A204.1 (cell line): ENCODE results near the gene LTBP1.
"Not testable (repeated sequence)": the region's sequence is repeated elsewhere in the genome, so short reads cannot be mapped to it uniquely, and the experiment has no call there.

ENCODE experiments used
- FAIRE-seq: peaks from 2 replicates; lab custom pipeline; 2012; peaks lifted over from hg19 to GRCh38; lab: Jason Lieb, UNC

Gene LTBP1

DNA sequence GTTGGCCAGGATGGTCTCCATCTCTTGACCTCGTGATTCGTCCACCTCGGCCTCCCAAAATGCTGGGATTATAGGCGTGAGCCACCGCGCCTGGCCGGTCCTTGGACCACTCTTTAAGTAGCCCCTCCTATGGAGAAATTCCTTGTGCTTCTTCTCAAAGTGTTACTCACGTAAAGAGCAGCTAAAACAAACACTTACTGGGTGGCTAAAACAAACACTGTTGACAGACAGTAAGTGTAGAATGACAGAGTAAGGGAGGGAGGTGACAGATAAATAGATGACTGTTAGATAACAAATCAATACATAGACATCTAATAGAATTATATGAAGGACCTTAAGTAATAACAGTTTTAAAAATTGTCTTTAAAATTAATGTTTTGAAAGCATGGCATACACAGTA is 488.8 kb downstream of the LTBP1 start:
- no peak for FAIRE-seq

DNA sequence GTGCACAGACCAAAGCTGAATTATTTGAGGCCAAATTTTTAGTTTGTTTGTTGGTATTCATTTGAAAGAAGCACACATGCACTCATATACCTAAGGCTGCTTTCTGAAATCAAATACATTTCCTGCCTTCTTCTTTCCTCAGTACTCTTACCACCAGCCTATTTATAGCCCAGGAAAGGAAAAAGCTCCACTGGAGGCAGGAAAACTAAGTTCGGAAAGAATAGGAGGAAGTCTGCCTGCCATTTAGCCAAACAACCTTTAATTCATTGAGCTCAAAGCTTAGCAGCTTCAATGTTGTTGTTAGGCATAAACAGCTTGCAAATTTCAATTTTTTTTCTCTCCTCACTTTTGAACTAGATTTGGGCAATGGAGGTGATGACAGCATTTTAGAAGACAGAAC is 489.3 kb downstream of the LTBP1 start:
- FAIRE-seq, result no peak

DNA sequence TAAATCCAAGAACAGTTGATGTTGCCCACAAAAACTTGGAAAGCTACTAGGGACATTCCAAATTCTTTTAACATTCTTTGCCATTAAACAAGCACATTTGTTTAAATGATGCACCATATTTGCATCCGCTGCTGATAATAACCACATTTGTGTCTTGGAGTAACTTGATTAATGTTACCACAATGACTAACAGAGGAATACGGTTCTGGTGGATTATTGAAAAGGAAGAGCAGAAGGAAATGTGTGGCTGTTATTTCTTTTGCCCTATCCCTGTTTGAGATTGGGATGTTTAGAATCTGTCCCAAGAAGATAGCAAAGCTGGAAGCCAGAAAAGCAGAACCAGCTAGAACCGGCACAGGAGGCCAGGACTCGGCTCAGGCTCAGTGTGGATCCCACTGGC is 490.5 kb downstream of the LTBP1 start:
- FAIRE-seq, result no peak

DNA sequence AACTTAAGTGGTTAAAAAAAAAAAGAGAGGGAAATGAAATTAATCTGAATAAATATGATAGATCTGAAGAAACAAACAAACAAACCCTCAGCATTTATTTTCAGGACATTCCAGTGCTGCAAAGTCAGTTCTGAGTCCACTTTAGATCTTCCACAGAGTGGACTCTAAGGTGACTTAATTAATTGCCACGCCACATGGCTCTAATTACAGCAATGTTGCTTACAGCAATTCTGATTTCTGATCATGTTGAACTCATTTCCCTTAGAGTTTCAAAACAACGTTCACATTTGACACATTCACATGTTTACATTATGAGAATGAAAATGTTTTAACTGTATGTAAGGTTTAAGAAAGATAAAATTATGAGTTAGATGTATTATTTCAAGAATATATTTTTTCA is 491.1 kb downstream of the LTBP1 start:
- no peak for FAIRE-seq

DNA sequence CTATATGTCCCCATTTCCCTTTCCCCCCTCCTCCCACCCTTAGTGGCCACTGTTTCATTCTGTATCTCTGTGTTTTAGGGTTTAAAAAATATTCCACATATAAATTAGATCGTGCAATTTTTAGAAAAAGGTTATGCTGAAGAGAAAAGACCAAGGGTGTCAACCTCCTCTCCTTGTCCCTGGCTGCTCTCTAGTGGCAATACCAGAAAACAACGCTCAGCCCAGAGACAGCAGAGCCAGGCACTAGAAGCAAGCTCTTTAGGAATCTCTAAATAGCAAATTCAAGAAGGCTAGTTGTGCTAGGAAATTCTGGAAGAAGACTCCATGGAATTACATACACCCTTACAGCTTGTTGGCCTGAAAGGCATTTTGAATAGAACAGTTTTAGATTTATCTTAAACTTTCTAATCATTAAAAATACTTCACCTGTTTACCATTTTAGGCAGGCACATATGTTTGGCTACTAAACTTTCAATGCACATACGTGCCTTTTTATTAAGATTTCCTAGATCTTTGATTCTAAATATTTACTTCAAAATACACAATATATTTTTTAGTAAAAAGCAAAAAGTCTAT is 494.6 kb downstream of the LTBP1 start:
- peak; percentile 66 for FAIRE-seq

DNA sequence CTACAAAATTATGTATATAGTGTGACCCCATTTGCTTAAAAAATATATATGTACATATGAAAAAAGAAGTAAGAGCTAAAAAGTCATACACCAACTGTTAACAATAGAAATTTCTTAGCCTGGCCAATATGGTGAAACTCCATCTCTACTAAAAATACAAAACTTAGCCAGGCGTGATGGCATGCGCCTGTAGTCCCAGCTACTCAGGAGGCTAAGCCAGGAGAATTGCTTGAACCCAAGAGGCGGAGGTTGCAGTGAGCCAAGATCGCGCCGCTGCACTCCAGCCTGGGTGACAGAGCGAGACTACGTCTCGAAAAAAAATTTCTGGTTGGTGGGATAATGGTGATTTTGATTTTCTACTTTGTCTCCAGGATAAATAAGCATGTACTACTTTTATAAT is 495.3 kb downstream of the LTBP1 start:
- not testable (repeated sequence) for FAIRE-seq

DNA sequence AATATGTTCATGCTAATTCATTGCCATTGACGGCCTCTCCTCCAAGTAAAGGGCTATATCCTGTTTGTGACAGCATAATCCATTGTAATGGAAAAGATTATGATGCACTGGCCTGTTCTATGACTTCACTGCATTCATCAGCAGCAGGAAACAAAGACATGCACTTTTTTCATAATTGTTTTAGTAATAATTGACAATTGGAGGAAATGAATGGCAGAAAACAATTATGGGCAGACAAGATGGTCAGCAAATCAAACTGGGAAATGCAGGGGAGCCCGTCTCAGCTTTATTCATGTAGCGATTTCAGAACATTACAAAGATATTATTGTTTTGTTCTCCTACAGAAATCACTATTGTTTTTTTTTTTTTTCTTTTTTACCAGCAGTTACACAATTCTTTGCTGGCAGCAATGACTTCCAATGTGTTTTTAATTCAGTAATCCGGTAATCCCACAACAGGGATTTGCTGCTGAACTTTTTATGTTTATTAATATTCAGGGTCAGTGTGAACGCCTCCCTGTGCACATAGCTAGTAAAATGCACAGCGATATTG is 495.9 kb downstream of the LTBP1 start:
- FAIRE-seq, result no peak

DNA sequence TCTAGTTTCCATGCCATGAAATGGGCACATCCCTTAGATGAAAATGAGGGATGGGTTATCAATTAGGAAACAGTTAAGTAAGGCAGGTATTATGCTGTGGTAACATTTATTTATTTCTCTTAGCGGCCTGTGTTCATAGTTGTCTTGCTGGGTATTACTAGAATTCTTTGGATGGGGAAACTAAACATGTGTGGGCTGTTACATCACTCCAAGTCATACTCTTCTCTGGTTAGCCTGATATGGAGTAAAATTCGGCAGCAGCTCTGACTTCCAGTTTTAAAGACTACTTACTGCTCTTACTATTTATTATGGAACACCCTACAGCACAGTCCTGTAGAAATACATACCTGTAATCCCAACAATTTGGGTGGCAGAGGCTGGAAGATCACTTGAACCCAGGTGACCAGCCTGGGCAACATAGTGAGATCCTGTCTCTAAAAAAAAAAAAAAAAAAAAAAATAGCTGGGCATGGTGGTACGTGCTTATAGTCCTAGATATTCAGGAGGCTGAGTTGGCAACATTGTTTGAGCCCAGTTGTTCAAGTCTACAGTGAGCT is 496.6 kb downstream of the LTBP1 start:
- FAIRE-seq, result no peak

DNA sequence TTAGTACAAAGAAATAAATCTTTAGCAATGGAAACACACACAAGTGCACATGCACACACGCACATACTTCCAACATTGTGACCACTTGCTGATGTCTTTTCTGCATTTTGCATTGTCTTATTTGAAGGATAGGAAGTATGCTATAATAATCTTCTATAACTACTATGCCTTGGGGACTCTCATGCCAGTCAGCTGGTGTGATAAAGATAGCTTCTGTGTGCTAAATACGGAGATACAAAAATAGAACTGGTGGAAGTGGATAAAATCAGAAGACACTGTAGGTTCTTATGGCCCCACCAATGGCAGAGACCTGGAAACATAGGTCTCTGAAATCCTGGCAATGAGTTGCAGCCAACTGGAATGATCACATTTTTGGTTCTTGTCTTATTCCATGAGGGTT is 498.2 kb downstream of the LTBP1 start:
- FAIRE-seq, result no peak

DNA sequence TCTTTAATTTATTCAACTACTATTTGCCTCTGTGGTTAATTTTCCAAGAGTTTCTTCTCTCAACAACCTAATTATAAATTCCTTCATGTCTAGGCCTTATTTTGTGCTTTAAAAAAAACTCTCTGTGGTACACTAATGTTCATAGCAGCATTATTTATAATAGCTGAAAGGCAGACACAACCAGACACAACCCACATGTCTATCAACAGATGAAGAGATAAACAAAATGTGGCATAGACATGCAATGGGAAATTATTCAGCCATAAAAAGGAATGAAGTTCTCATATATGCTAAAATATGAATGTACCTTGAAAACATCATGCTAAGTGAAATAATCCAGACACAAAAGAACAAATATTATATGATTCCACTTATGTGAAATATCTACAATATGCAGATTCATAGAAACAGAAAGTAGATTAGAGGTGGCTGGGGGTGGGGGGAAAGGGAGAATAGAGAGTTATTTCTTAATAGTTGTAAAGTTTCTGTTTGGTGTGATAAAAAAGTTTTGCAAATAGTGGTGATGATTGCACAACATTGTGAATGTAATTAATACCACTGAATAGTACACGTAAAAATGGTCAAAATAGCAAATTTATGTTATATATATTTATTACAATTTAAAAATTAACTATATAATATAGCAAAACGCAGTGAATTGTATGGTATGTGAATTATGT is 501.6 kb downstream of the LTBP1 start:
- FAIRE-seq, result no peak
